ENCODE data around the gene HMCN2. TPM values are rescaled to one million over a fixed set of nuclear protein-coding genes. Genes with fewer than 3 reads are reported as not detected.
A peak's percentile ranks its signal among the peaks of the same experiment; 100 is the strongest.

The HMCN2 gene
- total RNA-seq, 1 experiment from 2014 or later: not detected

- no peak for DNase-seq (ENCODE audit: low read depth, low spot score)
These were observed 47.7 kb downstream of the HMCN2 start for GRCh38 chr9:130313103-130313858.

DNA sequence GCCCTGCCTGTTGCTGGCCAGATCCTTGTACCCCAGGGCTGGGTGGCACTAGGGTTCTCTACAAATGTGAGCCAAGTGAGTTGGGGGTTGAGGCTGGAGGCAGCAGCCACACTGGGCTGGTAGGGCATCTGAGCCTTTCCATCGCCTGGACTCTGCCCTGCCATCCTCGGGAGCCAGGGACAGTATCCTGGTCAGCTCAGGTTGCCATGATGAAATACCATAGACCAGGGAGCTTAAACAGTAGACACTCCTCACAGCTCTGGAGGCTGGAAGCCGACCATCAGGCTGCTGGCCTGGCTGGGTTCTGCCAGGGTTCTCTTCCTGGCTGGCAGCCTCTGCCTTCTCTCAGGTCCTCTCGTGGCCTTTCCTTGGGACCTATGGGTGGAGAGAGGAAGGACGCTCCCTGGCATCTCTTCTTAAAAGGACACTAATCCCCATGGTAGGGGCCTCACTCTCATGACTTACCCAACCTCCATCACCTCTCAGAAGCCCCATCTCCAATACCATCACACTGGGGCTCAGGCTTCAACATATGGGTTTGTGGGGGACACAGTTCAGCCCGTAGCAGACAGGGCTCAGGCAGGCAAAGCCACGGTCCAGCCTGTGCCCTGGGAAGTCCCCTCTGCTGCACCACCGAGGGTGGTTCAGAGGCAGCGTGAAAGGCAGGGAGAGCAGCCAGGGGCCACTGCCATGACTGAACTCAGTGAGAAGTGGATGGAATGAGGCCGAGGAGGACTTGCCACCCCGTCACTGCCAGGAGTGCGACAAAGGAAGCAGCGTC is 50.1 kb downstream of the HMCN2 start:
- DNase-seq (ENCODE audit: low read depth, low spot score): no peak
- in situ Hi-C loops (cut with HindIII; ENCODE audit: low pct_unique_long_range_greater_than_20kb, low sequenced_read_pairs): no loop called here

More at GRCh38 chr9:130313103-130313858, 47.7 kb downstream of the HMCN2 start:
- in situ Hi-C loops (cut with HindIII; ENCODE audit: low pct_unique_long_range_greater_than_20kb, low sequenced_read_pairs): no loop called here

- in situ Hi-C loops (cut with HindIII; ENCODE audit: low pct_unique_long_range_greater_than_20kb, low sequenced_read_pairs): no loop called here
- no peak for DNase-seq (ENCODE audit: low read depth, low spot score)
These were observed 50.9 kb downstream of the HMCN2 start for GRCh38 chr9:130316430-130316829.

DNA sequence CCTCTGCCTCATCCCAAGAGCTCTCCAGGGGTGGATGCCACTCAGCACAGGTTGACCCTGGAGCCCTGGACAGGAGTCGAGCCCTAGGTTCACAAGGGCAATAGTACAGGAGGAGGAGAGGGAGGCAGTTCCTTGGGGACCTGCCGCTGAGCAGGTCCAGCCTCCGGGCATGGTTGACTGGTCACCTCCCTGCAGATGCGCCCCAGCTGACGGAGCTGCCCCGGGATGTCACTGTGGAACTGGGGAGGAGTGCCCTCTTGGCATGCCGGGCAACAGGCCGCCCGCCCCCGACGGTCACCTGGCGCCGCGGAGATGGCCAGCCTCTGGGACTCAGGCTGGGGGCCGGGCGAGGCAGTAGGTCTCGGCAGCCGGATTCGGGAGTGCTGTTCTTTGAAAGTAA is 53.7 kb downstream of the HMCN2 start:
- in situ Hi-C loops (cut with HindIII; ENCODE audit: low pct_unique_long_range_greater_than_20kb, low sequenced_read_pairs): no loop called here
- DNase-seq (ENCODE audit: low read depth, low spot score): no peak

GRCh38 chr9:130319944-130320712 is 54.6 kb downstream of the HMCN2 start:
- DNase-seq (ENCODE audit: low read depth, low spot score): no peak
- in situ Hi-C loops (cut with HindIII; ENCODE audit: low pct_unique_long_range_greater_than_20kb, low sequenced_read_pairs): no loop called here

DNA sequence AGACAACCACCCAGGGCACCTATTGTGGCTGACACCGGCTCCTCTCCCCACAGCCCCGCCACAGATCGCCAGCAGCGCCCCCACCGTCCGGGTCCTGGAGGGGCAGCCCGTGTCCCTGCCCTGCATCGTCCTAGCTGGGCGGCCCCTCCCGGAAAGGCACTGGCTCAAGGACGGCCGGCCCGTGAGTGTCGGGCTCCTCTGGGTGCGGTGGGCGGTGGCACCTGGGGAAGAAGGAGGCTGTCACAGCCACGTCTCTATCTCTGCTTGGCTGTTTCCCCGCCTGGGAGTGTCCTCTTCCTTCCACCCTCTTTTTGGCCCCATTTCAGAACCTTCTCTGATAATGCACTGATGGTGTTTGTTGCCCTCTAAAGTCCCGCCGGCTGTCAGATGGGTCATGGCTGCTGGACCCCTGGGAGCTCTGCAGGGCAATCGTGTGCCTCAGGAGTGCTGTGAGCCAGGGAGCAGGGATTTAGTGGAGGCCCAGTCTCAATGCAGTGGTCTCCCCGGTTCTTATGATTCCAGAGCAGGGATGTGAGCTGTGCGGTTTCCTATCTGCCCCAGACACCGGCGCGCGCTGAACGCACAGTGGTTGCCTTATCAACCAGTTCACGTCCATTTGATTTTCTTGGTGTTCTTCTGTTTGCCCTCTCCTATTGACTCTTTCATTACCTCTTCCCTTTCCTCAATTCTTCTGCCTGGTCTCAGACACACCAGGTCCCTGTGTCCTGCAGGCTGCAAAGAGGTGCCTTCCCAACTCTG is 55.3 kb downstream of the HMCN2 start:
- in situ Hi-C loops (cut with HindIII; ENCODE audit: low pct_unique_long_range_greater_than_20kb, low sequenced_read_pairs): no loop called here

DNA sequence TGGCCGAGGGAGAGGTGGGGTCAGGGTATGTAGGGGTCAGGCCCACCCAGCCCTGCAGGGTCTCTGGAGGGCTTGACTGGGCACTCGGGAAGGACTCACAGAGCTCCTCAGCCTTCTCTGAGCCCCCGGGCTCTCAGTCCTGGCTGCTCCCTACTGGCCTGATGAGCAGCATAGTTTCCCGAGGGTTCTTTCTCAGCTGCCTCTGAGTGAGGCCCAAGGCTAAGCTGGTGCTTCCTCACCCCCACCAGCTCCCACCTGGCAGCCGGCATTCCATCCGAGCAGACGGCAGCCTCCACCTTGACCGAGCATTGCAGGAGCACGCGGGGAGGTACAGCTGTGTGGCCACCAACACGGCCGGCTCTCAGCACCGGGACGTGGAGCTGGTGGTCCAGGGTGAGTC is 56.0 kb downstream of the HMCN2 start:
- no peak for DNase-seq (ENCODE audit: low read depth, low spot score)
- in situ Hi-C loops (cut with HindIII; ENCODE audit: low pct_unique_long_range_greater_than_20kb, low sequenced_read_pairs): no loop called here

More for the DNA sequence above, 55.3 kb downstream of the HMCN2 start:
- DNase-seq (ENCODE audit: low read depth, low spot score): peak; percentile 19

GRCh38 chr9:130323051-130323745 is 57.6 kb downstream of the HMCN2 start:
- in situ Hi-C loops (cut with HindIII; ENCODE audit: low pct_unique_long_range_greater_than_20kb, low sequenced_read_pairs): no loop called here
- DNase-seq (ENCODE audit: low read depth, low spot score): no peak

DNA sequence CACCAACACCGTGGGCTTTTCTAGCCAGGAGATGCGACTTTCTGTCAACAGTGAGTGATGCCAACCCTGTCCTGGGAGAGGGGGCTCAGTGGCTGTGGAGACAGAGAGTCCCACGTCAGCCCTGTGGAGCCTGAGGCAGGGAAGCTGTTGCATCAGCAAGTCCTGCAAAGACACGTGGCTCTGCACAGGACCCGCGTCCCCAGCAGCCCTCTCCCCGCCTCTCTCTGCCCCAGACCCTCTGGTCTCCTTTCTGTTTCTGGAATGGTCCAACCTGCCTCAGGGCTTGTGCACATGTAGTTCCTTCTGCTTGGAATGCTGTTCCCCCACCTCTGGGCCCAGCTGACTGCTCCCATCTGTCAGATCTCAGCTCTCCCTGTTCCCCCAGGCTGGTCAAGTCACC is 60.4 kb downstream of the HMCN2 start:
- no peak for DNase-seq (ENCODE audit: low read depth, low spot score)
- in situ Hi-C loops (cut with HindIII; ENCODE audit: low pct_unique_long_range_greater_than_20kb, low sequenced_read_pairs): no loop called here

DNA sequence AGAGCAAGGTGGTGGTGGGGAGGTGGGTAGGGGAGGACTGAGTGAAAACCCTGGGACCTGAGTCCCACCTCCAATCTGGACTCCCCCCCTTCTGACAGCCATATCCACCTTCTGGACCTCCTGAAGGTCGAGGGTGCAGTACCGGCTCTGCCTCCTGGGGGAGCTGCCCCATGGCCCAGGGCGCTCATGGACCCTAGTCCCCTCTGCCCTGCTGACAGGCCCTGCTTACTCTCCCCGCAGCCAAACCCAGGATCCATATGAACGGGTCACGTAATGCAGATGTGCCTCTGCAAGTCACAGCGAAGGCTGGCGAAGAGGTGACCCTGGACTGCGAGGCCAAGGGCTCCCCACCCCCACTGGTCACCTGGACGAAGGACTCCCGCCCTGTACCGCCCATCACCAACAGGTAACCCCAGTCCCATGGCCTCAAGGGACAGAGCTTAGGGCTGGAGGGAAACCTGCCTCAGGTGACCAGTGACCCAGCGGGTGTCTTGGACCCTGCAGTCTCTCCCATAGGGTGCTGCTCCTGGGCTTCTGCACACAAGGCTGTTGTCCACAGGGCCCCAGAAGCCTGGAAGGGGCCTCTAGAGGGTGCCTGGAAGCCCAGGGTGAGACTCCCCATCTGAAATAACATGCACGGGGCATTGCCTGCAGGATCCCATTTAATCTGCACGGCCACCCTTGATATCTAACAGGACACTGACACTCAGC is 61.7 kb downstream of the HMCN2 start:
- in situ Hi-C loops (cut with HindIII; ENCODE audit: low pct_unique_long_range_greater_than_20kb, low sequenced_read_pairs): no loop called here
- peak; percentile 38 for DNase-seq (ENCODE audit: low read depth, low spot score)

DNA sequence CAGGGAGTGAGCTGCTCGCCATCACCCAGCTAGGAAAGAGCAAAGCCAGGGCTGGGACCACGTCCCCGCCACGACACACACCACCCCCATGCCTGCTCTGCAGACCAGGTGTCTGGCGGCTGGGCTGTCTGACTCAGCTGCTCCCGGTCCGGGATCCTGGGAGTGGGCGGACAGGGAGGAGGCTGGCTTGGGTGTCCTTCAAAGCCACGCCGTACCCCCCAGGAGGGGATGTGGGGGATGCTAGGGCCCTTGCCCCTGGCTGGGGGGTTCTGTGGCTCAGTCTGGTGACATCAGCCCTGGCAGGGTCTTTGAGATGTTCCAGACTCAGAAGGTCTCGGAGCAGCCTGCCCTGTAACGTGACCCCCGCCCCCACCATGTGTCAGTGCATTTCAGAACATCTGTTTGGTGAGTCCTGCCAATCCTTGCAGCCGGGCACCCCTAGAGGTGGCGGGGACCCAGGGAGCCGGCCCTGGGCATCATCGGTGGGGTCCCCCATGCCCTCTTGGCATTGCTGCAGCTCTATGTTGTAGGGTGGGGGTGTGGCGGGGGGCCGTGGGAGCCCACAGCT is 62.3 kb downstream of the HMCN2 start:
- DNase-seq (ENCODE audit: low read depth, low spot score): no peak
- in situ Hi-C loops (cut with HindIII; ENCODE audit: low pct_unique_long_range_greater_than_20kb, low sequenced_read_pairs): no loop called here

DNA sequence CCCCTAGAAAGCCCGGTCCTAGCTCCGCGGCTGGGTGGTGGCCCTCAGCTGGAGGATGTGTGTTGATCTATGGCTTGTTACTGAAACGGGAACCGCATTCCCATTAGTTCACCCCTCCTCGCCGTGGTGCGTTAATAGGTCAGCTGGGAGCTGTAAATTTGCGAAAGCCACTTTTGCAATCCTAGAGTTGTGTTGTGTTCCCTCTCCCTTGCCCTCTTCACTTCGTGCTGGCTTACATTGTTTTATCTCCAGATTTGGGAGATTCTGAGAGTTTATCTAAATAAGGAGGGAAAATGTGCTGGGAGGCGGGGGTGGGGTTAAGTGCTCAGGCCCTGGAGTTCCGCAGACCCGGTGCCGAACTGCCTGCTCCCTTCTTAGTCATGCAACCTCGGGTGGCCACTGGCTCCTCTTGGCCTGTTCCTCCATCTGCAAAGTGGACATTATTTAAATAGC is 62.8 kb downstream of the HMCN2 start:
- no peak for DNase-seq (ENCODE audit: low read depth, low spot score)
- in situ Hi-C loops (cut with HindIII; ENCODE audit: low pct_unique_long_range_greater_than_20kb, low sequenced_read_pairs): no loop called here

DNA sequence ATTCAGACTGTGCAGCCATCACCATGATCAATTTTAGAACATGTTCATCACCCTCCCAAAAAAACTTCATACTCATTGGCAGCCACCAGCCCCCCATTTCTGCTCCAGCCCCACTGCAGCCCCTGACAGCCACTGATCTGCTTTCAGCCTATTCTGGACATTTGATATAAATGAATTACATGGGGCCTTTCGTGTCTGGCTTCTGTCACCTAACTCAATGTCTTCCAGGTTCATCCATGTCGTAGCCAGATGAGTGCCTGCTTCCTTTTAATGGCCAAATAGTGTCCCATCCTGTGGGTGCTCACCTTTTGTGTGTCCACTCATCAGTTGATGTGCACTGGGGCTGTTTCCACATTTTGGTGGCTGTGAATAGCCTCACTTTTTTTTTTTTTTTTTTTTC is 63.5 kb downstream of the HMCN2 start:
- DNase-seq (ENCODE audit: low read depth, low spot score): no peak
- in situ Hi-C loops (cut with HindIII; ENCODE audit: low pct_unique_long_range_greater_than_20kb, low sequenced_read_pairs): no loop called here

DNA sequence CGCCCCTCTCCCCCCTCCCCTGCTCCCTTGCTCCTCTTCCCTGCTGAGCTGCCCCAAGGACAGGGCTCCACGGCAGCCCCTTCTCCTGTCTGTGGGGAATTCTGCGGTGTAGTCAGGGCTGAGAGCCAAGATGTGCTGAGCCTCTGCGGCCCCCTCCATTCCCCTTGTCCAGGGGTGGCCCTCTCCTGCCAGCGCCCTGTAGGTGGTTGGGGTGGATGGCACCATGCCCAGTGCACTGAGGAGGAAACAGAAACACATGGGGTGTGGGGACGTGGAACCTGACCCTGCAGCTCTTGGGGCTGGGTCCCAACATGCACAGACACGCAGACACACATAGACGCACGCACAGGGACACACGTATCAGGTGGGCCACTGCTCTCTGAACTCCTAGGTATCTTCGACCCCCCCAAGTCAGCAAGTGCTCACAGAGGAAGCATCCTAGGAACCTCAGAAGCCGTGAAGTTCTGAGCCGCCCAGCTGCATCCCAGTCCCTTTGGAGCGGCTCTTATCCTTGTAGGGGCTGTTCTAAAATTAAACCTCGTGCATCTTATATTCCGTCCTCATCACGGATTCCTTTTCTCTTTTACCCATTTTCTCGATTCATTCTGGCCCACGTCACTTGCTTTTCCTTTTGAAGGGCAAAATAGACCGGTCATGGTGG is 64.8 kb downstream of the HMCN2 start:
- in situ Hi-C loops (cut with HindIII; ENCODE audit: low pct_unique_long_range_greater_than_20kb, low sequenced_read_pairs): no loop called here
- no peak for DNase-seq (ENCODE audit: low read depth, low spot score)

GRCh38 chr9:130331061-130331460 is 65.5 kb downstream of the HMCN2 start:
- no peak for DNase-seq (ENCODE audit: low read depth, low spot score)
- in situ Hi-C loops (cut with HindIII; ENCODE audit: low pct_unique_long_range_greater_than_20kb, low sequenced_read_pairs): no loop called here

GRCh38 chr9:130331573-130331972 is 66.0 kb downstream of the HMCN2 start:
- DNase-seq (ENCODE audit: low read depth, low spot score): no peak
- in situ Hi-C loops (cut with HindIII; ENCODE audit: low pct_unique_long_range_greater_than_20kb, low sequenced_read_pairs): no loop called here
